CD4-positive, alpha-beta T cell (primary cell): ENCODE results near the gene TEAD3. TPM values are rescaled to one million over a fixed set of nuclear protein-coding genes. Genes with fewer than 3 reads are reported as not detected.
A peak's percentile ranks its signal among the peaks of the same experiment; 100 is the strongest.

Experiments used
- ATAC-seq: fragments of 200-7000 bp; cut with Tn5 transposase; one replicate; pipeline ENCODE4 v1.10.0; 2022; ENCODE audit warnings: mild to moderate bottlenecking; ENCODE audit not compliant: poor library complexity
- CTCF ChIA-PET: fragments of 350-600 bp; sonication (Branson Sonifier 250); formaldehyde crosslinking; loops from one replicate; lab custom pipeline; 2021; ENCODE audit warnings: antibody characterized with exemption, inconsistent platforms; lab: Charles Lee
- POLR2A ChIA-PET: fragments of 350-600 bp; sonication (Branson Sonifier 250); formaldehyde crosslinking; loops from one replicate; lab custom pipeline; 2021; ENCODE audit warnings: antibody characterized with exemption, inconsistent platforms; lab: Charles Lee
- DNase-seq, 14 experiments: peaks; one replicate each; pipeline ENCODE4 v3.0.0-alpha.2; 2013 to 2020; ENCODE audit warnings: mixed read lengths in 2 of 14
- H3K27ac ChIP-seq, 2 donors: one replicate each; pipeline versions ENCODE4 v1.5.1 to v1.7.0; 2013; ENCODE audit warnings: low read length in 2 of 2, low read depth in 1 of 2, mild to moderate bottlenecking in 1 of 2
- H3K27me3 ChIP-seq, 2 experiments: 1 replicate in 1 of 2; 2 replicates in 1 of 2; pipeline versions ENCODE4 v1.6.1 to v1.7.0; 2013; ENCODE audit warnings: low read length in 2 of 2, control low read depth in 1 of 2, mild to moderate bottlenecking in 1 of 2, moderate library complexity in 1 of 2; ENCODE audit not compliant: insufficient read depth in 2 of 2, control insufficient read depth in 1 of 2
- H3K36me3 ChIP-seq: one replicate; pipeline ENCODE4 v1.6.1; 2013; ENCODE audit warnings: low read length, control low read depth; ENCODE audit not compliant: insufficient read depth
- H3K4me1 ChIP-seq: one replicate; pipeline ENCODE4 v1.6.1; 2013; ENCODE audit warnings: low read length, control low read depth; ENCODE audit not compliant: insufficient read depth
- H3K4me3 ChIP-seq: one replicate; pipeline ENCODE4 v1.5.1; 2013; ENCODE audit warnings: mild to moderate bottlenecking, low read length, moderate library complexity
- H3K9me3 ChIP-seq, 2 experiments: 1 replicate in 1 of 2; 2 replicates in 1 of 2; pipeline versions ENCODE4 v1.6.1 to v1.7.0; 2013; ENCODE audit warnings: low read length in 2 of 2, mild to moderate bottlenecking in 2 of 2, control low read depth in 1 of 2, moderate library complexity in 1 of 2; ENCODE audit not compliant: control insufficient read depth in 1 of 2, insufficient read depth in 1 of 2
- H3K27ac Mint-ChIP-seq: one replicate; pipeline ENCODE4 v1.8.0; 2020; ENCODE audit warnings: mixed read lengths
- H3K27me3 Mint-ChIP-seq: one replicate; pipeline ENCODE4 v1.8.0; 2021; ENCODE audit warnings: mixed read lengths
- H3K36me3 Mint-ChIP-seq: one replicate; pipeline ENCODE4 v1.8.0; 2021; ENCODE audit warnings: low read depth, mixed read lengths
- H3K4me1 Mint-ChIP-seq: one replicate; pipeline ENCODE4 v1.8.0; 2021; ENCODE audit warnings: low read depth, mixed read lengths
- H3K4me3 Mint-ChIP-seq: one replicate; pipeline ENCODE4 v1.8.0; 2020; ENCODE audit warnings: mild to moderate bottlenecking, mixed read lengths
- H3K9me3 Mint-ChIP-seq: one replicate; pipeline ENCODE4 v1.8.0; 2020; ENCODE audit warnings: mixed read lengths
- CTCF ChIP-seq: fragments of 200-600 bp; IDR thresholded peaks from one replicate; pipeline ENCODE4 v1.8.0; 2022; ENCODE audit warnings: antibody characterized with exemption, mild to moderate bottlenecking
- intact Hi-C, 2 experiments: fragments of 100-400 bp; cut with DNase I in 1 of 2; cut with micrococcal nuclease in 1 of 2; formaldehyde crosslinking; loops; one replicate each; pipeline versions ENCODE4 v1.15.1 to v1.9.0; 2023 to 2025; cut with DNase I, micrococcal nuclease
- total RNA-seq, 174 experiments: library from RNA in 2 of 174; stranded (reverse) in 2 of 174; gene quantifications; one replicate each; pipeline ENCODE4 v1.2.3 and lab custom pipeline; 2021 to 2026

TEAD3 gene
- total RNA-seq, 2 experiments from 2014 or later = 0.11 TPM; not detected in 1

GRCh38 chr6:35493307-35493983 is 3.4 kb downstream of the TEAD3 start:
- Mint-ChIP-seq H3K27ac (peak overlapping the region; percentile 1), H3K4me3 (peak overlapping the region; percentile 12), H3K9me3 (no peaks in the 10 kb centered on the region), H3K27me3 (peaks cover 2% of the 10 kb centered on the region), H3K4me1 (peaks cover 20% of the 10 kb centered on the region), H3K36me3 (no peaks in the 10 kb centered on the region)
- DNase-seq (no peak), ATAC-seq (no peak)
- peaks cover 0 to 5% of the 10 kb centered on the region in 2 experiments for H3K27me3 ChIP-seq
- H3K27ac ChIP-seq = no peak overlapping the region
- ChIA-PET CTCF (no interaction called here), POLR2A (no interaction called here)
- no peak overlapping the region for H3K4me3 ChIP-seq
- intact Hi-C loops = no loop called here
- peaks cover 22% of the 10 kb centered on the region for H3K4me1 ChIP-seq
- TF ChIP-seq CTCF = no peak
- no peaks in the 10 kb centered on the region for H3K36me3 ChIP-seq
- H3K9me3 ChIP-seq = peaks cover 0 to 7% of the 10 kb centered on the region in 2 experiments

GRCh38 chr6:35492974-35493284 is 4.0 kb downstream of the TEAD3 start:
- Histone ChIP-seq H3K9me3 (peaks cover 0 to 2% of the 10 kb centered on the region in 2 experiments), H3K4me1 (peaks cover 20% of the 10 kb centered on the region), H3K27ac (no peak overlapping the region), H3K4me3 (no peak overlapping the region), H3K27me3 (peaks cover 0 to under 1% of the 10 kb centered on the region in 2 experiments), H3K36me3 (no peaks in the 10 kb centered on the region)
- intact Hi-C loops = no loop called here
- H3K9me3 Mint-ChIP-seq = no peaks in the 10 kb centered on the region
- H3K4me3 Mint-ChIP-seq = peak overlapping the region; percentile 12
- no peaks in the 10 kb centered on the region for H3K27me3 Mint-ChIP-seq
- no peak for TF ChIP-seq CTCF
- no peaks in the 10 kb centered on the region for H3K36me3 Mint-ChIP-seq
- H3K27ac Mint-ChIP-seq = no peak overlapping the region
- DNase-seq (no peak), ATAC-seq (no peak)
- ChIA-PET POLR2A (no interaction called here), CTCF (no interaction called here)
- peaks cover 18% of the 10 kb centered on the region for H3K4me1 Mint-ChIP-seq

GRCh38 chr6:35492258-35492973 is 4.5 kb downstream of the TEAD3 start:
- Mint-ChIP-seq H3K9me3 (no peaks in the 10 kb centered on the region), H3K36me3 (no peaks in the 10 kb centered on the region), H3K4me1 (peaks cover 18% of the 10 kb centered on the region), H3K4me3 (no peak overlapping the region), H3K27ac (no peak overlapping the region), H3K27me3 (no peaks in the 10 kb centered on the region)
- ChIA-PET CTCF (no interaction called here), POLR2A (interaction anchor here (0.6 kb wide), 1 partner anchor 969 kb away, joined by 3 read pairs; no protein-coding TSS in a partner anchor)
- Histone ChIP-seq H3K4me1 (peaks cover 15% of the 10 kb centered on the region), H3K36me3 (no peaks in the 10 kb centered on the region), H3K4me3 (no peak overlapping the region), H3K9me3 (no peaks in the 10 kb centered on the region), H3K27me3 (no peaks in the 10 kb centered on the region), H3K27ac (no peak overlapping the region)
- intact Hi-C loops = no loop called here
- TF ChIP-seq CTCF = no peak
- ATAC-seq (no peak), DNase-seq (no peak)
